ENCODE results near the gene KRTAP1-4.

DNA sequence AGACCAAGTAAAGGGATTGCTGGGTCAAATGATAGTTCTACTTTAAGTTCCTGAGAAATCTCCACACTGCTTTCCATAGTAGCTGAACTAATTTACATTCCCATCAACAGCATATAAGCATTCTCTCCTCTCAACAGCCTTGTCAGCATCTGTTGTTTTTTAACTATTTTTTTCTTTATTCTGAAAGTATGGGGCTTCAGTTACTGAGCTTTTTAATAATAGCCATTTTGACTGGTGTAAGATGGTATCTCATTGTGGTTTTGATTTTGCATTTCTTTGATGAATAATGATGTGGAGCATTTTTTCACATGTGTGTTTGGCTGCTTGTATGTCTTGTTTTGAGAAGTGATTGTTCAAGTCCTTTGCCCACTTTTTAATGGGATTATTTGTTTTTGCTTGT, 22.6 kb upstream of the KRTAP1-4 start:
- TF ChIP-seq, protein P1, sequence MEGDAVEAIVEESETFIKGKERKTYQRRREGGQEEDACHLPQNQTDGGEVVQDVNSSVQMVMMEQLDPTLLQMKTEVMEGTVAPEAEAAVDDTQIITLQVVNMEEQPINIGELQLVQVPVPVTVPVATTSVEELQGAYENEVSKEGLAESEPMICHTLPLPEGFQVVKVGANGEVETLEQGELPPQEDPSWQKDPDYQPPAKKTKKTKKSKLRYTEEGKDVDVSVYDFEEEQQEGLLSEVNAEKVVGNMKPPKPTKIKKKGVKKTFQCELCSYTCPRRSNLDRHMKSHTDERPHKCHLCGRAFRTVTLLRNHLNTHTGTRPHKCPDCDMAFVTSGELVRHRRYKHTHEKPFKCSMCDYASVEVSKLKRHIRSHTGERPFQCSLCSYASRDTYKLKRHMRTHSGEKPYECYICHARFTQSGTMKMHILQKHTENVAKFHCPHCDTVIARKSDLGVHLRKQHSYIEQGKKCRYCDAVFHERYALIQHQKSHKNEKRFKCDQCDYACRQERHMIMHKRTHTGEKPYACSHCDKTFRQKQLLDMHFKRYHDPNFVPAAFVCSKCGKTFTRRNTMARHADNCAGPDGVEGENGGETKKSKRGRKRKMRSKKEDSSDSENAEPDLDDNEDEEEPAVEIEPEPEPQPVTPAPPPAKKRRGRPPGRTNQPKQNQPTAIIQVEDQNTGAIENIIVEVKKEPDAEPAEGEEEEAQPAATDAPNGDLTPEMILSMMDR (IDR thresholded peaks at IDR 0.05), result no peak
- TF ChIP-seq POLR2A (IDR thresholded peaks at IDR 0.05) (no peak), EP300 (IDR thresholded peaks at IDR 0.05) (no peak)
